ENCODE results near the gene DCAF4.

DNA sequence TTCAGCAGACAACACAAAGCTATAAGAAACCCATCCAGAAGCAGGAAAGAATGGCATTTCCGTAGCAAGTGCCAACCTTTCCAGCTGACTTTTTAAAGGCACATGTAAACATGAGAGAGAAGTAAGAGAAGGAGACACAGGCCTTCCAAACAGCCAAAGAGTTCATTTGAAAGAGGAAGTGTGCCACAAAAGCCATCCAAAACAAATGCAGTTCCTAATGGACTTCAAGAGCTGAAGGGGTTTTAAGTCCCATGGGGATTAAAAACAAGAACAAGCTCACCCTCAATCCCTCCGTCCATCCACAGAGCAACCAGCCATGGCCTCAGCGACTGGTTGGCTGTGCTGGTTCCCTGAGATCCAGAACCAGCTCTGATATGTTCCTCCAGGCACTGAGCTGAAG is 27.8 kb upstream of the DCAF4 start:
- TF ChIP-seq, protein P1, sequence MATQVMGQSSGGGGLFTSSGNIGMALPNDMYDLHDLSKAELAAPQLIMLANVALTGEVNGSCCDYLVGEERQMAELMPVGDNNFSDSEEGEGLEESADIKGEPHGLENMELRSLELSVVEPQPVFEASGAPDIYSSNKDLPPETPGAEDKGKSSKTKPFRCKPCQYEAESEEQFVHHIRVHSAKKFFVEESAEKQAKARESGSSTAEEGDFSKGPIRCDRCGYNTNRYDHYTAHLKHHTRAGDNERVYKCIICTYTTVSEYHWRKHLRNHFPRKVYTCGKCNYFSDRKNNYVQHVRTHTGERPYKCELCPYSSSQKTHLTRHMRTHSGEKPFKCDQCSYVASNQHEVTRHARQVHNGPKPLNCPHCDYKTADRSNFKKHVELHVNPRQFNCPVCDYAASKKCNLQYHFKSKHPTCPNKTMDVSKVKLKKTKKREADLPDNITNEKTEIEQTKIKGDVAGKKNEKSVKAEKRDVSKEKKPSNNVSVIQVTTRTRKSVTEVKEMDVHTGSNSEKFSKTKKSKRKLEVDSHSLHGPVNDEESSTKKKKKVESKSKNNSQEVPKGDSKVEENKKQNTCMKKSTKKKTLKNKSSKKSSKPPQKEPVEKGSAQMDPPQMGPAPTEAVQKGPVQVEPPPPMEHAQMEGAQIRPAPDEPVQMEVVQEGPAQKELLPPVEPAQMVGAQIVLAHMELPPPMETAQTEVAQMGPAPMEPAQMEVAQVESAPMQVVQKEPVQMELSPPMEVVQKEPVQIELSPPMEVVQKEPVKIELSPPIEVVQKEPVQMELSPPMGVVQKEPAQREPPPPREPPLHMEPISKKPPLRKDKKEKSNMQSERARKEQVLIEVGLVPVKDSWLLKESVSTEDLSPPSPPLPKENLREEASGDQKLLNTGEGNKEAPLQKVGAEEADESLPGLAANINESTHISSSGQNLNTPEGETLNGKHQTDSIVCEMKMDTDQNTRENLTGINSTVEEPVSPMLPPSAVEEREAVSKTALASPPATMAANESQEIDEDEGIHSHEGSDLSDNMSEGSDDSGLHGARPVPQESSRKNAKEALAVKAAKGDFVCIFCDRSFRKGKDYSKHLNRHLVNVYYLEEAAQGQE (IDR thresholded peaks at IDR 0.05; ENCODE audit: insufficient read depth in 1 of 2, low read depth in 2 of 2, low read length in 2 of 2): no peak
- TF ChIP-seq TAF1 (IDR thresholded peaks at IDR 0.05; ENCODE audit: borderline replicate concordance, insufficient read depth, low read length): no peak
- no peak for TF ChIP-seq POLR2AphosphoS5 (IDR thresholded peaks at IDR 0.05; ENCODE audit: low read depth, low read length)
